H9 (cell line): ENCODE data around the gene TMPRSS9. TPM values are rescaled to one million over a fixed set of nuclear protein-coding genes. Genes with fewer than 3 reads are reported as not detected.

Experiments used
- DNase-seq: peaks from one replicate; pipeline ENCODE4 v3.0.0-alpha.2; 2017
- H2AFZ ChIP-seq: one replicate; pipeline ENCODE4 v1.6.1; 2013; ENCODE audit warnings: mild to moderate bottlenecking, low read length, control low read depth, moderate library complexity
- H2AK5ac ChIP-seq: 2 replicates; pipeline ENCODE4 v1.6.1; 2013; ENCODE audit warnings: low read length, control low read depth, mixed read lengths; ENCODE audit not compliant: insufficient read length
- H2BK120ac ChIP-seq: one replicate; pipeline ENCODE4 v1.6.1; 2013; ENCODE audit warnings: low read depth, mild to moderate bottlenecking, low read length, control low read depth, inconsistent platforms; ENCODE audit not compliant: poor library complexity, severe bottlenecking
- H2BK12ac ChIP-seq: 2 replicates; pipeline ENCODE4 v1.6.1; 2013; ENCODE audit warnings: low read length, control low read depth, mixed read lengths, low read depth; ENCODE audit not compliant: insufficient read length
- H2BK15ac ChIP-seq: 2 replicates; pipeline ENCODE4 v1.6.1; 2013; ENCODE audit warnings: low read depth, low read length, control low read depth
- H2BK20ac ChIP-seq: one replicate; pipeline ENCODE4 v1.6.1; 2013; ENCODE audit warnings: low read depth, mild to moderate bottlenecking, low read length, control low read depth, inconsistent platforms; ENCODE audit not compliant: poor library complexity, severe bottlenecking
- H2BK5ac ChIP-seq: 2 replicates; pipeline ENCODE4 v1.6.1; 2013; ENCODE audit warnings: low read length, control low read depth, mixed read lengths; ENCODE audit not compliant: insufficient read length
- H3K14ac ChIP-seq: 2 replicates; pipeline ENCODE4 v1.6.1; 2013; ENCODE audit warnings: low read length, control low read depth; ENCODE audit not compliant: insufficient read depth
- H3K18ac ChIP-seq: 2 replicates; pipeline ENCODE4 v1.6.1; 2013; ENCODE audit warnings: low read depth, mild to moderate bottlenecking, mixed read lengths, low read length, control low read depth; ENCODE audit not compliant: insufficient read length
- H3K23ac ChIP-seq: 2 replicates; pipeline ENCODE4 v1.6.1; 2013; ENCODE audit warnings: low read length, control low read depth, mixed read lengths, low read depth; ENCODE audit not compliant: insufficient read length
- H3K23me2 ChIP-seq: 2 replicates; pipeline ENCODE4 v1.6.1; 2013; ENCODE audit warnings: low read depth, mild to moderate bottlenecking, mixed read lengths, low read length, control low read depth; ENCODE audit not compliant: insufficient read length, poor library complexity, severe bottlenecking
- H3K27ac ChIP-seq: 2 replicates; pipeline ENCODE4 v1.5.1; 2013; ENCODE audit warnings: low read length, control low read depth, mixed read lengths, low read depth; ENCODE audit not compliant: insufficient read length
- H3K27me3 ChIP-seq: 2 replicates; pipeline ENCODE4 v1.6.1; 2013; ENCODE audit warnings: low read length, control low read depth, inconsistent platforms; ENCODE audit not compliant: insufficient read depth
- H3K4ac ChIP-seq: 2 replicates; pipeline ENCODE4 v1.6.1; 2013; ENCODE audit warnings: low read depth, mild to moderate bottlenecking, control low read depth, inconsistent platforms, low read length, moderate library complexity
- H3K4me1 ChIP-seq: 2 replicates; pipeline ENCODE4 v1.6.1; 2013; ENCODE audit warnings: low read length, control low read depth, inconsistent platforms; ENCODE audit not compliant: insufficient read depth
- H3K4me2 ChIP-seq: 2 replicates; pipeline ENCODE4 v1.6.1; 2013; ENCODE audit warnings: low read length, control low read depth, mixed read lengths; ENCODE audit not compliant: insufficient read length, insufficient read depth
- H3K56ac ChIP-seq: 2 replicates; pipeline ENCODE4 v1.6.1; 2013; ENCODE audit warnings: low read depth, mild to moderate bottlenecking, mixed read lengths, low read length, control low read depth; ENCODE audit not compliant: insufficient read length
- H3K79me1 ChIP-seq: 2 replicates; pipeline ENCODE4 v1.6.1; 2013; ENCODE audit warnings: low read depth, mild to moderate bottlenecking, moderate library complexity, low read length, control low read depth, inconsistent platforms; ENCODE audit not compliant: insufficient read depth, poor library complexity, severe bottlenecking
- H3K79me2 ChIP-seq: 2 replicates; pipeline ENCODE4 v1.6.1; 2013; ENCODE audit warnings: low read length, control low read depth, inconsistent platforms; ENCODE audit not compliant: insufficient read depth
- H3K9ac ChIP-seq: 2 replicates; pipeline ENCODE4 v1.6.1; 2013; ENCODE audit warnings: low read length, control low read depth, mixed read lengths; ENCODE audit not compliant: insufficient read length; ENCODE audit errors: extremely low read depth
- H3K9me3 ChIP-seq: one replicate; pipeline ENCODE4 v1.6.1; 2013; ENCODE audit warnings: low read depth, low read length, inconsistent platforms; ENCODE audit not compliant: control insufficient read depth
- H3T11ph ChIP-seq: one replicate; pipeline ENCODE4 v1.6.1; 2013; ENCODE audit warnings: mild to moderate bottlenecking, low read length, control low read depth, inconsistent platforms
- H4K20me1 ChIP-seq: one replicate; pipeline ENCODE4 v1.6.1; 2013; ENCODE audit not compliant: control insufficient read depth, insufficient read length, insufficient read depth
- H4K5ac ChIP-seq: 2 replicates; pipeline ENCODE4 v1.6.1; 2013; ENCODE audit warnings: low read depth, mild to moderate bottlenecking, mixed read lengths, low read length, control low read depth; ENCODE audit not compliant: insufficient read length
- H4K8ac ChIP-seq: replicated peaks from 2 replicates; pipeline ENCODE4 v1.6.1; 2013; ENCODE audit warnings: low read length, control low read depth, mixed read lengths, low read depth; ENCODE audit not compliant: insufficient read length
- H4K91ac ChIP-seq: 2 replicates; pipeline ENCODE4 v1.6.1; 2013; ENCODE audit warnings: low read depth, mild to moderate bottlenecking, moderate library complexity, mixed read lengths, low read length, control low read depth; ENCODE audit not compliant: insufficient read length
- H3K27ac Mint-ChIP-seq, 3 experiments: 2 replicates in 2 of 3; 3 replicates in 1 of 3; pipeline ENCODE4 v1.8.0; 2020 to 2021; ENCODE audit warnings: mixed read lengths in 3 of 3, mild to moderate bottlenecking in 1 of 3, moderate library complexity in 1 of 3
- H3K27me3 Mint-ChIP-seq: 2 replicates; pipeline ENCODE4 v1.8.0; 2021; ENCODE audit warnings: low read depth, mild to moderate bottlenecking, moderate library complexity, mixed read lengths
- H3K36me3 Mint-ChIP-seq, 3 experiments: 2 replicates in 2 of 3; 3 replicates in 1 of 3; pipeline ENCODE4 v1.8.0; 2020 to 2021; ENCODE audit warnings: low read depth in 3 of 3, mixed read lengths in 3 of 3; ENCODE audit not compliant: insufficient read depth in 1 of 3
- H3K4me1 Mint-ChIP-seq, 2 experiments: 2 replicates each; pipeline ENCODE4 v1.8.0; 2020; ENCODE audit warnings: mixed read lengths in 2 of 2
- H3K4me3 Mint-ChIP-seq, 2 experiments: 2 replicates in 1 of 2; 3 replicates in 1 of 2; pipeline ENCODE4 v1.8.0; 2020 to 2021; ENCODE audit warnings: mild to moderate bottlenecking in 2 of 2, mixed read lengths in 2 of 2, moderate library complexity in 1 of 2
- H3K9me3 Mint-ChIP-seq, 2 experiments: 2 replicates in 1 of 2; 3 replicates in 1 of 2; pipeline ENCODE4 v1.8.0; 2020; ENCODE audit warnings: mild to moderate bottlenecking in 2 of 2, mixed read lengths in 2 of 2, moderate library complexity in 1 of 2
- WGBS: extraction: QIAGEN DNeasy Blood & Tissue Kit; methylation state at CpG from one replicate; pipeline ENCODE4 v1.1.7; 2013; ENCODE audit warnings: missing lambda C conversion rate, low lambda C conversion rate, mixed read lengths; ENCODE audit not compliant: insufficient read length; ENCODE audit errors: extremely low coverage; 5-methylcytosine and 5-hydroxymethylcytosine counted together
- total RNA-seq: library from RNA; stranded (reverse); gene quantifications from 2 replicates; pipeline ENCODE4 v1.2.1, GENCODE V29; 2021
- TF ChIP-seq, protein P1 (sequence below): fragments of 200-600 bp; sonication (generic); conservative IDR thresholded peaks from 3 replicates; pipeline ENCODE4 v1.8.0; 2021; ENCODE audit warnings: antibody characterized with exemption, mild to moderate bottlenecking

The TMPRSS9 gene
- total RNA-seq, 1 experiment from 2014 or later = 0.24 TPM

- Mint-ChIP-seq H3K36me3 (peaks cover 5 to 19% (median 7%) of the 10 kb centered on the region in 3 experiments; a peak in 6 of 7 replicates), H3K9me3 (peaks cover 3 to 6% of the 10 kb centered on the region in 2 experiments; a peak in 4 of 5 replicates), H3K27ac (no peak overlapping the region), H3K4me1 (peaks cover 11 to 29% of the 10 kb centered on the region in 2 experiments), H3K27me3 (no peaks in the 10 kb centered on the region), H3K4me3 (peak overlapping the region in 1 of 2 experiments; percentile 38; a peak in 1 of 5 replicates)
- Histone ChIP-seq H3K9ac (no peak overlapping the region), H4K8ac (no peak overlapping the region), H4K91ac (no peak overlapping the region), H3K23me2 (no peaks in the 10 kb centered on the region), H3K9me3 (no peaks in the 10 kb centered on the region), H3K18ac (no peak overlapping the region), H3K23ac (no peak overlapping the region), H3K27ac (no peak overlapping the region), H2BK20ac (no peak overlapping the region), H2AK5ac (no peak overlapping the region), H3K27me3 (no peaks in the 10 kb centered on the region), H3K79me1 (peaks cover 2% of the 10 kb centered on the region), H2BK15ac (no peak overlapping the region), H3K4me2 (no peak overlapping the region), H2BK5ac (no peak overlapping the region), H3K4ac (no peak overlapping the region), H3K79me2 (peaks cover 4% of the 10 kb centered on the region; the same call in 1 of the 2 replicates), H4K5ac (no peak overlapping the region), H3K4me1 (peaks cover under 1% of the 10 kb centered on the region; the same call in 1 of the 2 replicates), H4K20me1 (no peaks in the 10 kb centered on the region), H2AFZ (no peak overlapping the region), H3K56ac (no peak overlapping the region), H2BK12ac (no peak overlapping the region), H3K14ac (no peak overlapping the region), H2BK120ac (no peak overlapping the region), H3T11ph (no peak overlapping the region)
- TF ChIP-seq, protein P1, sequence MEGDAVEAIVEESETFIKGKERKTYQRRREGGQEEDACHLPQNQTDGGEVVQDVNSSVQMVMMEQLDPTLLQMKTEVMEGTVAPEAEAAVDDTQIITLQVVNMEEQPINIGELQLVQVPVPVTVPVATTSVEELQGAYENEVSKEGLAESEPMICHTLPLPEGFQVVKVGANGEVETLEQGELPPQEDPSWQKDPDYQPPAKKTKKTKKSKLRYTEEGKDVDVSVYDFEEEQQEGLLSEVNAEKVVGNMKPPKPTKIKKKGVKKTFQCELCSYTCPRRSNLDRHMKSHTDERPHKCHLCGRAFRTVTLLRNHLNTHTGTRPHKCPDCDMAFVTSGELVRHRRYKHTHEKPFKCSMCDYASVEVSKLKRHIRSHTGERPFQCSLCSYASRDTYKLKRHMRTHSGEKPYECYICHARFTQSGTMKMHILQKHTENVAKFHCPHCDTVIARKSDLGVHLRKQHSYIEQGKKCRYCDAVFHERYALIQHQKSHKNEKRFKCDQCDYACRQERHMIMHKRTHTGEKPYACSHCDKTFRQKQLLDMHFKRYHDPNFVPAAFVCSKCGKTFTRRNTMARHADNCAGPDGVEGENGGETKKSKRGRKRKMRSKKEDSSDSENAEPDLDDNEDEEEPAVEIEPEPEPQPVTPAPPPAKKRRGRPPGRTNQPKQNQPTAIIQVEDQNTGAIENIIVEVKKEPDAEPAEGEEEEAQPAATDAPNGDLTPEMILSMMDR = no peak
- WGBS = no CpG with 5 or more reads among the region's 3 CpGs
- DNase-seq = no peak
Observed at GRCh38 chr19:2335848-2336247, 24.2 kb upstream of the TMPRSS9 start.
